Fibroblast of the aortic adventitia (primary cell): ENCODE measurements around the gene SLC38A9. TPM values are rescaled to one million over a fixed set of nuclear protein-coding genes. Genes with fewer than 3 reads are reported as not detected.

Experiments used
- DNase-seq: peaks from one replicate; pipeline ENCODE4 v3.0.0-alpha.2; 2010; ENCODE audit warnings: low read depth
- H3K4me3 ChIP-seq: 2 replicates; pipeline ENCODE4 v1.5.1; 2011; ENCODE audit warnings: low read depth, mild to moderate bottlenecking, control low read depth, low read length, moderate library complexity
- CTCF ChIP-seq: IDR thresholded peaks from 2 replicates; pipeline ENCODE4 v1.5.1; 2011; ENCODE audit warnings: mild to moderate bottlenecking, low read length, control low read depth, inconsistent platforms; ENCODE audit not compliant: insufficient read depth
- total RNA-seq: library from RNA; depleted of rRNA; stranded (reverse); fragments of >200 nt; gene quantifications from 2 replicates; pipeline ENCODE4 v1.2.3, GENCODE V29; 2012; ENCODE audit warnings: low replicate concordance

The SLC38A9 gene
- total RNA-seq, 1 donor = 41.3 TPM

- H3K4me3 ChIP-seq = no peak overlapping the region
- peak; percentile 59 for DNase-seq
- TF ChIP-seq CTCF = peak; percentile 42
Observed at GRCh38 chr5:55694152-55694830, 17.8 kb downstream of the SLC38A9 start.

GRCh38 chr5:55692509-55692908, 19.6 kb downstream of the SLC38A9 start:
- no peak overlapping the region for H3K4me3 ChIP-seq
- DNase-seq = no peak
- TF ChIP-seq CTCF = no peak

GRCh38 chr5:55692106-55692417, 20.1 kb downstream of the SLC38A9 start:
- DNase-seq = no peak
- TF ChIP-seq CTCF = no peak
- no peak overlapping the region for H3K4me3 ChIP-seq

GRCh38 chr5:55691265-55692105, 20.6 kb downstream of the SLC38A9 start:
- DNase-seq = peak; percentile 80
- TF ChIP-seq CTCF = peak; percentile 51
- no peak overlapping the region for H3K4me3 ChIP-seq

GRCh38 chr5:55682071-55682470, 30.1 kb downstream of the SLC38A9 start:
- no peak overlapping the region for H3K4me3 ChIP-seq
- DNase-seq = no peak
- TF ChIP-seq CTCF = no peak

- no peak overlapping the region for H3K4me3 ChIP-seq
- TF ChIP-seq CTCF = no peak
- DNase-seq = no peak
Observed at GRCh38 chr5:55681301-55681700, 30.8 kb downstream of the SLC38A9 start.
